ENCODE results near the gene TBC1D17.

The TBC1D17 gene

GRCh38 chr19:49877879-49878743 lies 609 bp downstream of the TBC1D17 start:
- peak; percentile 77 for DNase-seq (ENCODE audit: low read depth)

GRCh38 chr19:49878744-49879070 lies 1.2 kb downstream of the TBC1D17 start:
- no peak for DNase-seq (ENCODE audit: low read depth)

DNA sequence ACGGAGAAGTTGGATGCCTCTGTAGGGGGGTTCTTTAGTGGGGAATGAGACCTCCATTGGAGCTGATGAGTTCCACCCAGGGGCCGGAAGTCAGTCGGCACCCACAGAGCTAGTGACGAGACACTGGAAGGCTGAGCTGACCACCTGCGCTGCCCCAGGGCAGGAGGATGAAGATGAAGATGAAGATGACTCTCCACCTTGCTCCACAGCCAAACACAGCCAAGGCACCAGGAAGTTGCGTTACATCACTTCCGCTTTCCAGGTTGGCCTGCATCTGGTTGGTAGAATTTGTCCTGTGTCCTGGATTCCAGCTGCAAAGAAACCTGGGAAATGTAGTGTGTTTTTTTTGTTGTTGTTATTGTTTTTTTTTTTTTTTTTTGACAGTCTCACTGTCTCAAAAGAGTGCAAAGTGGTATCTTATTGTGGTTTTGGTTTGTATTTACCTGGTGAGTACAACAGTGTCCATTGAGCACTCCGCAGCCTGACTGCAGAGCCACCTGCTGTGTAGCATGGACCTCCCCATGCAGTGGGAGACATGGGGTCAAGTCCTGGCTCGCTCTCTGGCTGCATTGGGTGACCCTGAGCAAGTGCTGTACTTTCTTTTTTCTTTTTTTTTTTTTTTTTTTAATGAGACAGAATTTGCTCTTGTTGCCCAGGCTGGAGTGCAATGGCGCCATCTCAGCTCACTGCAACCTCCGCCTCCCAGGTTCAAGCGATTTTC lies 1.9 kb downstream of the TBC1D17 start:
- no peak for DNase-seq (ENCODE audit: low read depth)

DNA sequence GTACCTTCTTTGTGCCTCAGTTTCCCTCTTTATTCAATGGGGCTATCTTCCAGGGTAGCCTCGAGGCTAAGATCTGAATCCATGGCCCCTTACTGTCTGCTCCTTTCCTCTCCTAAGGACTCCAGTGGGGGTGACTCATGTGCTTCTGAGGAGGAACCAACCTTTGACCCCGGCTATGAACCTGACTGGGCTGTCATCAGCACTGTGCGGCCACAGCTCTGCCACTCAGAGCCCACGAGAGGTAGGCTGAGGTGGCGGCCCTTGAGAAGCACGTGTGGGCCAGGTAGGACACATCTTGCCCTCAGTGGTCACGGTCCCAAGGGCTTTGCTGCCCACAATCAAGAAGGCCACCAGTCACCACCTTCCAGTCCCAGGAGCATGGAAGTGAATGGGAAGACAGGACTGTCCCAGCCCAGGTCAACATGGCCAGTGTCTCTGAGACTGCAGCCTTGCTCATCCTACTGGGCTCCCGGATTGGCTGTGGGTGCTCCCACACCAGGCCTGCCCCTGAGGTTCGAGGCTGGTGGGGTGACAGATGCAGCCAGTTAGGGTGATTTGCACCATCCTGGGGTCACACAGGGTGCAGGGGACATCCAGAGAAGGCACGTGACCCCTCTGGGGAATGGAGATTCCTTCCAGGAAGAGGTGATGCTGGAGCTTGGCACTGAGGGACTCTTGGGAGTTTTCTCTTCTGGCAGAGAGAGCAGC lies 2.8 kb downstream of the TBC1D17 start:
- DNase-seq (ENCODE audit: low read depth) = no peak

GRCh38 chr19:49881186-49881585 lies 3.7 kb downstream of the TBC1D17 start:
- no peak for DNase-seq (ENCODE audit: low read depth)

DNA sequence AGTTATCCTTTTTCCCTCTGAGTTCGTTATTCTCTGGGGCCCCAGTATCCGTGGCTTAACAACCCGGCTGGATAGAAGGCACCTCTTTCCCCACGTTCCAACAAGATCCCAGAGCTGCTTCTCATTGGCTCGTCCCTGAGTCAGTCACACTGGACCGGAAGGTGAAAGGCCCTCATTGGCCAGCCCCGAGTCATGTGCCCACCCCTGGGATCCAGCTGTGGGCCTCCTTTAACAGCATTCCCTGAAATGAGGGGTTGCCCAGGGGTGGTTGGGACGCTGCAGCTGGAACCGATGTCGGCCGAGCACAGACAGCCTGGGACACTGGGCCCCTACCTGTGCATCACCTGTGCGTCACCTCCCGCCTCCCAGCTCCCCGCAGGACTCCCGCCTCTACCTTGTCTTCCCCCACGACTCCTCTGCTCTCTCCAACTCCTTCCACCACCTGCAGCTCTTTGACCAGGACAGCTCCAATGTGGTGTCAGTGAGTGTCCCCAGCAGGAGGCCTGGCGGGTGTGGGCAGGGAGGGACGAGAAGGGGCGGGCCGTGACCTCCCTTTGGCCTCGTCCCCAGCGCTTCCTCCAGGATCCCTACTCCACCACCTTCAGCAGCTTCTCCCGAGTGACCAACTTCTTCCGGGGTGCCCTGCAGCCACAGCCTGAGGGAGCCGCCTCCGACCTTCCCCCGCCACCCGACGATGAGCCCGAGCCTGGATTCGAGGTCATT lies 4.3 kb downstream of the TBC1D17 start:
- DNase-seq (ENCODE audit: low read depth) = no peak

GRCh38 chr19:49882643-49883042 lies 5.1 kb downstream of the TBC1D17 start:
- no peak for DNase-seq (ENCODE audit: low read depth)

GRCh38 chr19:49883094-49883493 lies 5.6 kb downstream of the TBC1D17 start:
- DNase-seq (ENCODE audit: low read depth) = no peak

GRCh38 chr19:49884109-49884508 lies 6.6 kb downstream of the TBC1D17 start:
- DNase-seq (ENCODE audit: low read depth) = no peak

DNA sequence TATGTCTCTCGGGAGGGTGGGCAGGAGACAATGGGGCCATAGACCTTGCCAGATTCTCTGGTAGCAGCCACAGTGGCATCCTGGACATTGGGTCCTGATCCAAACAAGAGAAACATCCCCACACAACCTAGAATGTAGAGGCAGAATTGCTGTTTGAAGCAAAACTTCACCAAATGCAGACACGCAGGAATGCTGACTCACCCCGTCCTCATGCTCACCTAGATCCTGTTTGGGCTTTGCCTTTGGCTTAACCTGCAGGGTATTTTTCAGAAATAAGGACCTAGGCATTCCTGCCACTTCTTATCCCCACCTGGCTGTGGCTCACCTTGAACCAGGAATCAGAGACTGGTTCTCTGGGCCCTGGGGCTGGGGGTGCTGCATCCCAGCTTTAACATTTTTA lies 7.3 kb downstream of the TBC1D17 start:
- no peak for DNase-seq (ENCODE audit: low read depth)

DNA sequence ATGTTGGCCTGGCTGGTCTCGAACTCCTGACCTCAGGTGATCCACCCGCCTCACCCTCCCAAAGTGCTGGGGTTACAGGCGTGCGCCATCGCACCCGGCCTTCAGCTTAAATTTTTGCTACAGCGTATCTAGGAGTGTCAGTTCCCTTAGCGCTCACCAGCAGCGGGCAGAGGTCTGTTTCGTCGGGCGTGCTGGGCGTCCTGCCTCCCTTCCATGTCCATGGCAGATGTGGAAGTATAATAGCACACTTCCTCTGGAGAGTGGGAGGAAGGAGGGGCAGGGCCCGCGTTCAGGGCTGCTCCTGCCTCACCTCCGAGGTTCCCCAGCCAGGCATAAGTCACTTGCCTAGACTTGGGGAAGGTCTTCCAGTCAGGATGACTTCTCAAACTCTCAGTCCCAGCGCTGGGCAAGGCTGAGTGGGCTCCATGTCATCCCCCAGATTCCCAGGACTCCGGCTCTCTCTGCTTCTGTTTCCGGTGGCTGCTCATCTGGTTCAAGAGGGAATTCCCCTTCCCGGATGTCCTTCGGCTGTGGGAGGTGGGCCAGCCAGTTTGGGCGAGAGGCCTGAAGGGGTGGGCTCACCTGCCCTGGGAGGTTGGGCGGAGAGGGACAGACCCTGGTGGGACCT lies 9.6 kb downstream of the TBC1D17 start:
- DNase-seq (ENCODE audit: low read depth) = no peak

GRCh38 chr19:49887665-49888509 lies 10.4 kb downstream of the TBC1D17 start:
- DNase-seq (ENCODE audit: low read depth) = no peak

- no peak for DNase-seq (ENCODE audit: low read depth)
Observed at GRCh38 chr19:49888510-49888824, 11.0 kb downstream of the TBC1D17 start.

DNA sequence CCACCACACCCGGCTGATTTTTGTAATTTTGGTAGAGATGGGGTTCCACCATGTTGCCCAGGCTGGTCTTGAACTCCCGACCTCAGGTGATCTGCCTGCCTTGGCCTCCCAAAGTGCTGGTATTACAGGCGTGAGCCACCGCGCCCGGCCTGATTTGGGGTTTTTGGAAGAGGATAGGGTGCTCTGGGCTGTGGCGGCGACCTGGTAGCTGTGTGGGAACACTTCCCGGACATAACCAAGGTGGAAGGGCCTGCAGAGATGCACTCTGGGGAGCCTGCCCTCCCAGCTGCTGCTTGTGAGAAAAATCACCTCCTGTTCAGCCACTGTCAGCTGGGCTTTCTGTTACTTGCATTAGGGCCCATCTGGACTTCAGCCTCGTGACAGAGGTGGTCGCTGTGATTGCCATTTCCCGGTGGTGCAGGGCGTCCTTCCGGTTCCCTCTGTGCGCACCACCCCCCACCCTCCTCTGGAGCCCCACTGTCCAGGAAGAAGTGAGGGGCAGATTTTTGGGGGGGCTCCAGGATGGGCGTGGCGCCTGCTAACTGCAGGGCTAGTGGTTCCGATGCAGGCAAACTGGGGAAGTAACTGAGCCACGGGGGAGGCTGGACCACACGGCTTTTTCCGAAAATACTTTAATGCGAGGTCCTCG lies 11.7 kb downstream of the TBC1D17 start:
- no peak for DNase-seq (ENCODE audit: low read depth)

- DNase-seq (ENCODE audit: low read depth) = no peak
Observed at GRCh38 chr19:49889687-49890348, 12.3 kb downstream of the TBC1D17 start.

- no peak for DNase-seq (ENCODE audit: low read depth)
Observed at GRCh38 chr19:49890349-49891311, 13.1 kb downstream of the TBC1D17 start.

DNA sequence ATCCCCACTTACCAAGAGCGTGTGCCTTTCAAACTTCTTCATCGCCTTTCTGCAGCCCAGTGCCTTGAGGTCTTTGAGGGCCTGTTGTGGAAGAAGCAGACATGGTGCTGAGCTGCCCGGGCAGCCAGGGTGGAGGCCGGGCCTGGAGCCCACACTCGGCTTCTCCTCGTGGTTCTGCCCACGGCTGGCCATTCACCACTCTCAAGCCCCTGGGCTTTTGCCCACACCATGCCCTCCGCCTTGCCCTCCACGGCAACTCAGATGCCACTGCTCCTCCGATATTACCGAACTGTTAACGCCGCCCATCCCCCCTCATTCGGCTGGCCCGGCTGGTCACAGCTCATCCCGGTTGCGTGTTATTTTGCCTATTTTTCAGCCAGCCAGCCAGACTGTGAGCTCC lies 13.9 kb downstream of the TBC1D17 start:
- DNase-seq (ENCODE audit: low read depth) = no peak

- no peak for DNase-seq (ENCODE audit: low read depth)
Observed at GRCh38 chr19:49892716-49893115, 15.2 kb downstream of the TBC1D17 start.

Data from GM04503 (cell line).